ENCODE results near the gene CLPTM1L.
A peak's percentile ranks its signal among the peaks of the same experiment; 100 is the strongest.

CLPTM1L gene

DNA sequence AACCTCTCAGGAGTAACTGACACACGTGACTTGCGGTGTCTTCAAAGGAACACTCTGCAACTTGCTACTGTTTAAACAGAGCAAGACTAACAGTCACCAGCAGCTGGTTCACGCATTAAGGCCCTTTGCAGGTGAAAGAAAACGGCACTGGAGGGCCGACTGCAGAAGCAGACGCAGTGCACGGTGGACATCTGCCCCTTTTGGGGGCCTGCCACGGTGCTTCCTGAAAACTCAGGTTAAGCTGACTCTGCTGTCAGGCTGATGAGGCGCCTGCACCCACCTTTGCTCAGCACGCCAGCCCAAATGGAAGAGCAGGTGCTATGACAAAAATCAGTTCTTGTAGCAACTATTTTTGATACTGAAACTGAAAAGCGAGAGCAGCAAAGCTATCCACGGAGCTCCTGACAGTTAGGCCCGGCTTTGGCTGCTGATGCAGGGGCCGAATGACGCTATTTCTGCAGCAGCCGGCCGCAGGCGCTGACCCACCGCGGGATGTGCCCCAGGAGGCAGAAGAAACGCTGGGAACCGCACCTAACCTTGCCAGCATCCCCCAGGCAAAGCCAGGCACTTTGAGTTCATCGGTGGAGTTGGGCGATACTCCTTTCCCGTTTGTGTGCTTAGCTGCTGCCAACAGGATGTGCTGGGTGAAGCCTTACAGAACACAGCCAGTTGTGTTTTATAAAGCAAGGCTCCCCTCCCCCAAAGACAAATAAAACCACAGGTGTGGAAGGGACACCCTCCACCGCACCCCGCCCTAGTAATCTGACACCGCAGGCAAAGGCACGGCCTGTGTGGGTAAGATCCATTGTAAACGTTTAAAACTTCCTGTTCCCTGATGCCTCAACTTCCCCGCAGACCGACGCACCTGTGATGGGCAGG, 29.0 kb downstream of the CLPTM1L start (continued):
- TF ChIP-seq, protein P1, sequence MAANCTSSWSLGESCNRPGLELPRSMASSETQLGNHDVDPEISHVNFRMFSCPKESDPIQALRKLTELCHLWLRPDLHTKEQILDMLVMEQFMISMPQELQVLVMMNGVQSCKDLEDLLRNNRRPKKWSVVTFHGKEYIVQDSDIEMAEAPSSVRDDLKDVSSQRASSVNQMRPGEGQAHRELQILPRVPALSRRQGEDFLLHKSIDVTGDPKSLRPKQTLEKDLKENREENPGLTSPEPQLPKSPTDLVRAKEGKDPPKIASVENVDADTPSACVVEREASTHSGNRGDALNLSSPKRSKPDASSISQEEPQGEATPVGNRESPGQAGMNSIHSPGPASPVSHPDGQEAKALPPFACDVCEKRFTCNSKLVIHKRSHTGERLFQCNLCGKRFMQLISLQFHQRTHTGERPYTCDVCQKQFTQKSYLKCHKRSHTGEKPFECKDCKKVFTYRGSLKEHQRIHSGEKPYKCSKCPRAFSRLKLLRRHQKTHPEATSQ (tag by site-specific recombination; IDR thresholded peaks at IDR 0.05), result no peak
- TF ChIP-seq, protein P2, sequence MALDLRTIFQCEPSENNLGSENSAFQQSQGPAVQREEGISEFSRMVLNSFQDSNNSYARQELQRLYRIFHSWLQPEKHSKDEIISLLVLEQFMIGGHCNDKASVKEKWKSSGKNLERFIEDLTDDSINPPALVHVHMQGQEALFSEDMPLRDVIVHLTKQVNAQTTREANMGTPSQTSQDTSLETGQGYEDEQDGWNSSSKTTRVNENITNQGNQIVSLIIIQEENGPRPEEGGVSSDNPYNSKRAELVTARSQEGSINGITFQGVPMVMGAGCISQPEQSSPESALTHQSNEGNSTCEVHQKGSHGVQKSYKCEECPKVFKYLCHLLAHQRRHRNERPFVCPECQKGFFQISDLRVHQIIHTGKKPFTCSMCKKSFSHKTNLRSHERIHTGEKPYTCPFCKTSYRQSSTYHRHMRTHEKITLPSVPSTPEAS (tag by site-specific recombination; IDR thresholded peaks at IDR 0.05), result no peak
- TF ChIP-seq ZNF791 (tag by site-specific recombination; IDR thresholded peaks at IDR 0.05) (no peak), ZNF138 (tag by site-specific recombination; IDR thresholded peaks at IDR 0.05; ENCODE audit: borderline replicate concordance) (no peak), ZNF146 (tag by site-specific recombination; IDR thresholded peaks at IDR 0.05) (no peak), ZNF184 (tag by site-specific recombination; IDR thresholded peaks at IDR 0.05) (no peak), ZNF391 (tag by site-specific recombination; IDR thresholded peaks at IDR 0.05; ENCODE audit: borderline replicate concordance, low read depth) (no peak), ZNF211 (tag by site-specific recombination; IDR thresholded peaks at IDR 0.05; ENCODE audit: low read depth) (no peak), ZNF629 (tag by site-specific recombination; IDR thresholded peaks at IDR 0.05) (no peak), ZNF433 (tag by site-specific recombination; IDR thresholded peaks at IDR 0.05; ENCODE audit: low read depth) (no peak), ZNF16 (tag by site-specific recombination; IDR thresholded peaks at IDR 0.05; ENCODE audit: low read depth) (no peak), ZNF174 (tag by site-specific recombination; IDR thresholded peaks at IDR 0.05) (no peak), ZNF239 (tag by site-specific recombination; IDR thresholded peaks at IDR 0.05) (no peak), KLF7 (tag by site-specific recombination; IDR thresholded peaks at IDR 0.05; ENCODE audit: borderline replicate concordance) (peak; percentile 81; the same call in 1 of the 2 replicates), ZNF585B (tag by site-specific recombination; IDR thresholded peaks at IDR 0.05) (no peak), ZNF558 (tag by site-specific recombination; IDR thresholded peaks at IDR 0.05) (no peak), ZNF768 (tag by site-specific recombination; IDR thresholded peaks at IDR 0.05) (no peak), ZNF701 (tag by site-specific recombination; IDR thresholded peaks at IDR 0.05) (no peak), ZNF366 (tag by site-specific recombination; conservative IDR thresholded peaks at IDR 0.05) (0 out of 2 replicates have a peak, but pooled peaks have one; percentile 14), ZNF621 (tag by site-specific recombination; IDR thresholded peaks at IDR 0.05) (no peak), ZNF37A (tag by site-specific recombination; IDR thresholded peaks at IDR 0.05) (no peak), ZBTB7A (tag by site-specific recombination; IDR thresholded peaks at IDR 0.05; ENCODE audit: low read depth) (no peak), OSR2 (tag by site-specific recombination; IDR thresholded peaks at IDR 0.05) (peak; percentile 32; the same call in 1 of the 2 replicates), HOXC10 (CRISPR knock-in tag; IDR thresholded peaks at IDR 0.05) (no peak), ZNF776 (tag by site-specific recombination; IDR thresholded peaks at IDR 0.05; ENCODE audit: borderline replicate concordance) (no peak)
- TF ChIP-seq, protein P3, sequence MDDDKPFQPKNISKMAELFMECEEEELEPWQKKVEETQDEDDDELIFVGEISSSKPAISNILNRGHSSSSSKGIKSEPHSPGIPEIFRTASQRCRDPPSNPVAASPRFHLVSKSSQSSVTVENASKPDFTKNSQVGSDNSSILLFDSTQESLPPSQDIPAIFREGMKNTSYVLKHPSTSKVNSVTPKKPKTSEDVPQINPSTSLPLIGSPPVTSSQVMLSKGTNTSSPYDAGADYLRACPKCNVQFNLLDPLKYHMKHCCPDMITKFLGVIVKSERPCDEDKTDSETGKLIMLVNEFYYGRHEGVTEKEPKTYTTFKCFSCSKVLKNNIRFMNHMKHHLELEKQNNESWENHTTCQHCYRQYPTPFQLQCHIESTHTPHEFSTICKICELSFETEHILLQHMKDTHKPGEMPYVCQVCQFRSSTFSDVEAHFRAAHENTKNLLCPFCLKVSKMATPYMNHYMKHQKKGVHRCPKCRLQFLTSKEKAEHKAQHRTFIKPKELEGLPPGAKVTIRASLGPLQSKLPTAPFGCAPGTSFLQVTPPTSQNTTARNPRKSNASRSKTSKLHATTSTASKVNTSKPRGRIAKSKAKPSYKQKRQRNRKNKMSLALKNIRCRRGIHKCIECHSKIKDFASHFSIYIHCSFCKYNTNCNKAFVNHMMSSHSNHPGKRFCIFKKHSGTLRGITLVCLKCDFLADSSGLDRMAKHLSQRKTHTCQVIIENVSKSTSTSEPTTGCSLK (tag by site-specific recombination; IDR thresholded peaks at IDR 0.05), result no peak
- TF ChIP-seq, protein P4, sequence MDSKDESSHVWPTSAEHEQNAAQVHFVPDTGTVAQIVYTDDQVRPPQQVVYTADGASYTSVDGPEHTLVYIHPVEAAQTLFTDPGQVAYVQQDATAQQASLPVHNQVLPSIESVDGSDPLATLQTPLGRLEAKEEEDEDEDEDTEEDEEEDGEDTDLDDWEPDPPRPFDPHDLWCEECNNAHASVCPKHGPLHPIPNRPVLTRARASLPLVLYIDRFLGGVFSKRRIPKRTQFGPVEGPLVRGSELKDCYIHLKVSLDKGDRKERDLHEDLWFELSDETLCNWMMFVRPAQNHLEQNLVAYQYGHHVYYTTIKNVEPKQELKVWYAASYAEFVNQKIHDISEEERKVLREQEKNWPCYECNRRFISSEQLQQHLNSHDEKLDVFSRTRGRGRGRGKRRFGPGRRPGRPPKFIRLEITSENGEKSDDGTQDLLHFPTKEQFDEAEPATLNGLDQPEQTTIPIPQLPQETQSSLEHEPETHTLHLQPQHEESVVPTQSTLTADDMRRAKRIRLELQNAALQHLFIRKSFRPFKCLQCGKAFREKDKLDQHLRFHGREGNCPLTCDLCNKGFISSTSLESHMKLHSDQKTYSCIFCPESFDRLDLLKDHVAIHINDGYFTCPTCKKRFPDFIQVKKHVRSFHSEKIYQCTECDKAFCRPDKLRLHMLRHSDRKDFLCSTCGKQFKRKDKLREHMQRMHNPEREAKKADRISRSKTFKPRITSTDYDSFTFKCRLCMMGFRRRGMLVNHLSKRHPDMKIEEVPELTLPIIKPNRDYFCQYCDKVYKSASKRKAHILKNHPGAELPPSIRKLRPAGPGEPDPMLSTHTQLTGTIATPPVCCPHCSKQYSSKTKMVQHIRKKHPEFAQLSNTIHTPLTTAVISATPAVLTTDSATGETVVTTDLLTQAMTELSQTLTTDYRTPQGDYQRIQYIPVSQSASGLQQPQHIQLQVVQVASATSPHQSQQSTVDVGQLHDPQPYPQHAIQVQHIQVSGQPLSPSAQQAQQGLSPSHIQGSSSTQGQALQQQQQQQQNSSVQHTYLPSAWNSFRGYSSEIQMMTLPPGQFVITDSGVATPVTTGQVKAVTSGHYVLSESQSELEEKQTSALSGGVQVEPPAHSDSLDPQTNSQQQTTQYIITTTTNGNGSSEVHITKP (tag by site-specific recombination; IDR thresholded peaks at IDR 0.05), result no peak; the same call in none of the 2 replicates
- TF ChIP-seq, protein P5, sequence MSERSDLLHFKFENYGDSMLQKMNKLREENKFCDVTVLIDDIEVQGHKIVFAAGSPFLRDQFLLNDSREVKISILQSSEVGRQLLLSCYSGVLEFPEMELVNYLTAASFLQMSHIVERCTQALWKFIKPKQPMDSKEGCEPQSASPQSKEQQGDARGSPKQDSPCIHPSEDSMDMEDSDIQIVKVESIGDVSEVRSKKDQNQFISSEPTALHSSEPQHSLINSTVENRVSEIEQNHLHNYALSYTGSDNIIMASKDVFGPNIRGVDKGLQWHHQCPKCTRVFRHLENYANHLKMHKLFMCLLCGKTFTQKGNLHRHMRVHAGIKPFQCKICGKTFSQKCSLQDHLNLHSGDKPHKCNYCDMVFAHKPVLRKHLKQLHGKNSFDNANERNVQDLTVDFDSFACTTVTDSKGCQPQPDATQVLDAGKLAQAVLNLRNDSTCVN (tag by site-specific recombination; optimal IDR thresholded peaks at IDR 0.05), result no peak
- TF ChIP-seq, protein P6, sequence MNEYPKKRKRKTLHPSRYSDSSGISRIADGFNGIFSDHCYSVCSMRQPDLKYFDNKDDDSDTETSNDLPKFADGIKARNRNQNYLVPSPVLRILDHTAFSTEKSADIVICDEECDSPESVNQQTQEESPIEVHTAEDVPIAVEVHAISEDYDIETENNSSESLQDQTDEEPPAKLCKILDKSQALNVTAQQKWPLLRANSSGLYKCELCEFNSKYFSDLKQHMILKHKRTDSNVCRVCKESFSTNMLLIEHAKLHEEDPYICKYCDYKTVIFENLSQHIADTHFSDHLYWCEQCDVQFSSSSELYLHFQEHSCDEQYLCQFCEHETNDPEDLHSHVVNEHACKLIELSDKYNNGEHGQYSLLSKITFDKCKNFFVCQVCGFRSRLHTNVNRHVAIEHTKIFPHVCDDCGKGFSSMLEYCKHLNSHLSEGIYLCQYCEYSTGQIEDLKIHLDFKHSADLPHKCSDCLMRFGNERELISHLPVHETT (tag by site-specific recombination; IDR thresholded peaks at IDR 0.05), result no peak

Measured in HEK293 (cell line).